ENCODE data around the gene C1QB.

DNA sequence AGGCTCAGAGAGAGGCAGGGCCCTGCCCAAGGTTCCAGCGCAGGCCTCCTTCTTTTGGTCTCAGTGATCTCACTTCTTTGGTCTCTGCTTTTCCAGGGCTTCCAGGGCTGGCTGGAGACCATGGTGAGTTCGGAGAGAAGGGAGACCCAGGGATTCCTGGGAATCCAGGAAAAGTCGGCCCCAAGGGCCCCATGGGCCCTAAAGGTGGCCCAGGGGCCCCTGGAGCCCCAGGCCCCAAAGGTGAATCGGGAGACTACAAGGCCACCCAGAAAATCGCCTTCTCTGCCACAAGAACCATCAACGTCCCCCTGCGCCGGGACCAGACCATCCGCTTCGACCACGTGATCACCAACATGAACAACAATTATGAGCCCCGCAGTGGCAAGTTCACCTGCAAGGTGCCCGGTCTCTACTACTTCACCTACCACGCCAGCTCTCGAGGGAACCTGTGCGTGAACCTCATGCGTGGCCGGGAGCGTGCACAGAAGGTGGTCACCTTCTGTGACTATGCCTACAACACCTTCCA is 7.7 kb downstream of the C1QB start:
- TF ChIP-seq CTCF (conservative IDR thresholded peaks at IDR 0.05; ENCODE audit: low read length) (no peak), EZH2phosphoT487 (IDR thresholded peaks at IDR 0.05; ENCODE audit: borderline replicate concordance, low read depth, low read length) (no peak)

All from OCI-LY7 (cell line).